ENCODE results near the gene ST7L. TPM values are rescaled to one million over a fixed set of nuclear protein-coding genes. Genes with fewer than 3 reads are reported as not detected.

The ST7L gene
- total and polyA plus RNA-seq, 2 donors (not counting 3 experiments of a cell fraction or from before 2014, with no cell fraction given): 12.3 to 28.4 TPM

GRCh38 chr1:112603541-112603940 is 15.4 kb downstream of the ST7L start:
- TF ChIP-seq FOS (IDR thresholded peaks at IDR 0.05; ENCODE audit: borderline replicate concordance, insufficient read depth, low read length) (no peak), GATA2 (IDR thresholded peaks at IDR 0.05; ENCODE audit: insufficient read depth, insufficient read length, low read depth, low read length) (no peak), EZH2 (IDR thresholded peaks at IDR 0.05; ENCODE audit: borderline replicate concordance, low read depth, low read length, severe bottlenecking) (no peak), POLR2AphosphoS5 (IDR thresholded peaks at IDR 0.05; ENCODE audit: insufficient read depth, low read depth, low read length) (no peak), JUN (IDR thresholded peaks at IDR 0.05; ENCODE audit: borderline replicate concordance, insufficient read depth, insufficient read length, low read depth) (no peak), MAX (IDR thresholded peaks at IDR 0.05; ENCODE audit: insufficient read depth, insufficient read length) (no peak), MYC (IDR thresholded peaks at IDR 0.05; ENCODE audit: low read depth, low read length) (no peak), CTCF (IDR thresholded peaks at IDR 0.05; ENCODE audit: extremely low read depth in 1 of 2, insufficient read depth in 1 of 2, low read depth in 1 of 2, low read length in 2 of 2) (no peak), POLR2A (IDR thresholded peaks at IDR 0.05; ENCODE audit: low read depth, low read length) (no peak)
- intact Hi-C loops (cut with micrococcal nuclease) (no loop called here), dilution Hi-C loops (cut with MboI; ENCODE audit: extremely low pct_ligation_motif_present, low sequenced_read_pairs) (no loop called here)
- H2AFZ ChIP-seq (ENCODE audit: low read depth, low read length): no peak overlapping the region
- no peak overlapping the region for H3K4me2 ChIP-seq (ENCODE audit: insufficient read depth, low read length)
- DNase-seq (ENCODE audit: low read depth, low spot score): no peak
- H3K79me2 ChIP-seq (ENCODE audit: control insufficient read depth, insufficient read depth, low read length): no peaks in the 10 kb centered on the region
- H3K9me3 ChIP-seq (replicated peaks; ENCODE audit: control insufficient read depth, insufficient read depth, low read length): no peaks in the 10 kb centered on the region
- no peaks in the 10 kb centered on the region for H4K20me1 ChIP-seq (replicated peaks; ENCODE audit: control insufficient read depth, extremely low read depth, insufficient read depth, low read length)
- H3K9ac ChIP-seq (replicated peaks; ENCODE audit: extremely low read depth, insufficient read depth, low read length): no peak overlapping the region
- ChIA-PET CTCF (interaction anchor here (0.9 kb wide), 1 partner anchor 102 kb away, joined by 5 read pairs; no protein-coding TSS in a partner anchor), POLR2A (no interaction called here)
- H3K4me1 ChIP-seq (ENCODE audit: control insufficient read depth, extremely low read depth, insufficient read depth, low read length): no peaks in the 10 kb centered on the region
- no TSS peak for BruUV-seq (replicated peaks)
- no peaks in the 10 kb centered on the region for H3K27me3 ChIP-seq (ENCODE audit: control insufficient read depth in 2 of 2, insufficient read depth in 2 of 2, low read length in 2 of 2)
- FAIRE-seq: no peak
- H3K9me1 ChIP-seq (replicated peaks; ENCODE audit: control insufficient read depth, extremely low read depth, insufficient read depth, low read length): no peaks in the 10 kb centered on the region
- H3K4me3 ChIP-seq (replicated peaks in 1 of 3; ENCODE audit: insufficient read depth in 1 of 3, low read depth in 1 of 3, low read length in 3 of 3): no peak overlapping the region
- peaks cover 8 to 11% of the 10 kb centered on the region in 2 experiments for H3K36me3 ChIP-seq (ENCODE audit: control insufficient read depth in 2 of 2, extremely low read depth in 1 of 2, insufficient read depth in 2 of 2, low read length in 2 of 2)
- H3K27ac ChIP-seq (ENCODE audit: insufficient read depth, low read depth, low read length): no peak overlapping the region
